Glutamatergic neuron (in vitro differentiated cells): ENCODE results near the gene HCRT. TPM values are rescaled to one million over a fixed set of nuclear protein-coding genes. Genes with fewer than 3 reads are reported as not detected.

Experiments
- DNase-seq: peaks from one replicate; pipeline ENCODE4 v3.0.0; 2022
- H3K27ac Mint-ChIP-seq: one replicate; pipeline ENCODE4 v1.8.0; 2020; ENCODE audit warnings: mild to moderate bottlenecking, mixed read lengths, inconsistent platforms; ENCODE audit not compliant: unreplicated experiment
- H3K27me3 Mint-ChIP-seq: one replicate; pipeline ENCODE4 v1.8.0; 2020; ENCODE audit warnings: mild to moderate bottlenecking, moderate library complexity, mixed read lengths, inconsistent platforms; ENCODE audit not compliant: unreplicated experiment
- H3K36me3 Mint-ChIP-seq: one replicate; pipeline ENCODE4 v1.8.0; 2020; ENCODE audit warnings: mild to moderate bottlenecking, mixed read lengths, inconsistent platforms; ENCODE audit not compliant: unreplicated experiment
- H3K4me1 Mint-ChIP-seq: one replicate; pipeline ENCODE4 v1.8.0; 2020; ENCODE audit warnings: mild to moderate bottlenecking, low read depth, mixed read lengths, inconsistent platforms; ENCODE audit not compliant: unreplicated experiment
- H3K4me3 Mint-ChIP-seq: one replicate; pipeline ENCODE4 v1.8.0; 2020; ENCODE audit warnings: mild to moderate bottlenecking, mixed read lengths, inconsistent platforms; ENCODE audit not compliant: unreplicated experiment
- H3K9me3 Mint-ChIP-seq: one replicate; pipeline ENCODE4 v1.8.0; 2020; ENCODE audit warnings: mild to moderate bottlenecking, moderate library complexity, mixed read lengths, inconsistent platforms; ENCODE audit not compliant: unreplicated experiment
- CTCF ChIP-seq: fragments of 200-600 bp; sonication (generic); IDR thresholded peaks from one replicate; pipeline ENCODE4 v1.5.0; 2021; ENCODE audit not compliant: partially characterized antibody, unreplicated experiment
- total RNA-seq: library from RNA; stranded (reverse); fragmentation: NEBNext Ultra II Directional; extraction: Animal tissue kit (Norgen Biotek cat#: 25700); gene quantifications from one replicate; pipeline ENCODE4 v1.2.1, GENCODE V29; 2021; ENCODE audit not compliant: unreplicated experiment

The HCRT gene
- total RNA-seq, 1 donor from 2014 or later = not detected

GRCh38 chr17:42198897-42199296, 13.6 kb upstream of the HCRT start:
- DNase-seq = no peak
- Mint-ChIP-seq H3K36me3 (no peaks in the 10 kb centered on the region), H3K4me3 (no peak overlapping the region), H3K4me1 (peaks cover 6% of the 10 kb centered on the region), H3K9me3 (peaks cover 6% of the 10 kb centered on the region), H3K27ac (no peak overlapping the region), H3K27me3 (peaks cover 8% of the 10 kb centered on the region)
- TF ChIP-seq CTCF = no peak

GRCh38 chr17:42197564-42198156, 12.4 kb upstream of the HCRT start:
- peaks cover 6% of the 10 kb centered on the region for H3K4me1 Mint-ChIP-seq
- H3K36me3 Mint-ChIP-seq = no peaks in the 10 kb centered on the region
- no peak for TF ChIP-seq CTCF
- H3K9me3 Mint-ChIP-seq = peaks cover 8% of the 10 kb centered on the region
- DNase-seq = no peak
- H3K4me3 Mint-ChIP-seq = no peak overlapping the region
- H3K27me3 Mint-ChIP-seq = peaks cover 8% of the 10 kb centered on the region
- no peak overlapping the region for H3K27ac Mint-ChIP-seq

- H3K36me3 Mint-ChIP-seq = no peaks in the 10 kb centered on the region
- peaks cover 5% of the 10 kb centered on the region for H3K9me3 Mint-ChIP-seq
- peak within 1 kb of the TSS; percentile 69 for H3K4me3 Mint-ChIP-seq
- peak; percentile 74 for DNase-seq
- no peaks in the 10 kb centered on the region for H3K4me1 Mint-ChIP-seq
- TF ChIP-seq CTCF = no peak
- H3K27me3 Mint-ChIP-seq = peaks cover 5% of the 10 kb centered on the region
- H3K27ac Mint-ChIP-seq = no peak within 1 kb of the TSS
Observed at GRCh38 chr17:42193969-42194899, 9.0 kb upstream of the HCRT start, which contains the start of gene GHDC. TSS of gene GHDC (minus strand) at chr17:42194494. CDS start at chr17:42193581, 913 bp downstream.

GRCh38 chr17:42193216-42193968, 8.1 kb upstream of the HCRT start:
- peaks cover 5% of the 10 kb centered on the region for H3K27me3 Mint-ChIP-seq
- H3K36me3 Mint-ChIP-seq = no peaks in the 10 kb centered on the region
- H3K4me1 Mint-ChIP-seq = no peaks in the 10 kb centered on the region
- no peak overlapping the region for H3K27ac Mint-ChIP-seq
- no peak for TF ChIP-seq CTCF
- H3K4me3 Mint-ChIP-seq = peak overlapping the region; percentile 69
- H3K9me3 Mint-ChIP-seq = peaks cover 5% of the 10 kb centered on the region
- DNase-seq = no peak
